GM23338 (cell line): ENCODE data around the gene MARCHF2. TPM values are rescaled to one million over a fixed set of nuclear protein-coding genes. Genes with fewer than 3 reads are reported as not detected.

Source experiments
- ATAC-seq: fragments of 200-7000 bp; cut with Tn5 transposase; 3 replicates; pipeline ENCODE4 v1.9.1; 2020
- DNase-seq: peaks from one replicate; pipeline ENCODE4 v3.0.0-alpha.2; 2015; ENCODE audit warnings: low spot score
- H2AFZ ChIP-seq: fragments of 200-600 bp; sonication (generic); 2 replicates; pipeline ENCODE4 v1.8.0; 2016; ENCODE audit warnings: antibody characterized with exemption, mild to moderate bottlenecking, moderate library complexity
- H3F3A ChIP-seq: fragments of 200-600 bp; sonication (generic); replicated peaks from 2 replicates; pipeline ENCODE4 v1.8.0; 2017; ENCODE audit warnings: antibody characterized with exemption, mixed run types, low read depth
- H3K27ac ChIP-seq: fragments of 200-600 bp; sonication (generic); 2 replicates; pipeline ENCODE4 v1.6.1; 2016; ENCODE audit warnings: low read depth
- H3K27me3 ChIP-seq: fragments of 200-600 bp; sonication (generic); 2 replicates; pipeline ENCODE4 v1.8.0; 2016; ENCODE audit warnings: mild to moderate bottlenecking, mixed run types, moderate library complexity; ENCODE audit not compliant: insufficient read depth
- H3K36me3 ChIP-seq: fragments of 200-600 bp; sonication (generic); 2 replicates; pipeline ENCODE4 v1.8.0; 2016; ENCODE audit warnings: mild to moderate bottlenecking; ENCODE audit not compliant: insufficient read depth
- H3K4me1 ChIP-seq: fragments of 200-600 bp; sonication (generic); 2 replicates; pipeline ENCODE4 v1.8.0; 2016; ENCODE audit warnings: mild to moderate bottlenecking, moderate library complexity; ENCODE audit not compliant: insufficient read depth
- H3K4me2 ChIP-seq: fragments of 200-600 bp; sonication (generic); 2 replicates; pipeline ENCODE4 v1.7.1; 2017; ENCODE audit warnings: mixed run types
- H3K4me3 ChIP-seq: fragments of 200-600 bp; sonication (generic); 2 replicates; pipeline ENCODE4 v1.6.1; 2016; ENCODE audit warnings: mixed run types
- H3K79me2 ChIP-seq: fragments of 200-600 bp; sonication (generic); replicated peaks from 2 replicates; pipeline ENCODE4 v1.8.0; 2017; ENCODE audit warnings: mild to moderate bottlenecking; ENCODE audit not compliant: insufficient read depth
- H3K9me2 ChIP-seq: fragments of 200-600 bp; sonication (generic); 2 replicates; pipeline ENCODE4 v1.8.0; 2017; ENCODE audit not compliant: insufficient read depth
- H4K20me1 ChIP-seq: fragments of 200-600 bp; sonication (generic); replicated peaks from 2 replicates; pipeline ENCODE4 v1.8.0; 2017; ENCODE audit warnings: mild to moderate bottlenecking; ENCODE audit not compliant: insufficient read depth
- H3K27ac Mint-ChIP-seq: 2 replicates; pipeline ENCODE4 v1.8.0; 2020; ENCODE audit warnings: inconsistent platforms, mild to moderate bottlenecking, moderate library complexity, mixed read lengths
- H3K27me3 Mint-ChIP-seq: 3 replicates; pipeline ENCODE4 v1.8.0; 2022; ENCODE audit warnings: low read depth, mild to moderate bottlenecking, moderate library complexity, mixed read lengths, inconsistent platforms; ENCODE audit not compliant: insufficient read depth, poor library complexity
- H3K36me3 Mint-ChIP-seq: 3 replicates; pipeline ENCODE4 v1.8.0; 2021; ENCODE audit warnings: low read depth, mild to moderate bottlenecking, inconsistent platforms, moderate library complexity, mixed read lengths
- H3K4me1 Mint-ChIP-seq: 3 replicates; pipeline ENCODE4 v1.8.0; 2020; ENCODE audit warnings: mild to moderate bottlenecking, inconsistent platforms, mixed read lengths
- H3K4me3 Mint-ChIP-seq: 3 replicates; pipeline ENCODE4 v1.8.0; 2021; ENCODE audit warnings: moderate library complexity, mild to moderate bottlenecking, inconsistent platforms, mixed read lengths
- H3K9me3 Mint-ChIP-seq: 3 replicates; pipeline ENCODE4 v1.8.0; 2020; ENCODE audit warnings: moderate library complexity, mild to moderate bottlenecking, inconsistent platforms, mixed read lengths
- CREB1 ChIP-seq: fragments of 250-450 bp; sonication (Bioruptor Pico); IDR thresholded peaks from 2 replicates; pipeline ENCODE4 v1.5.0; 2020; ENCODE audit warnings: low read depth, mild to moderate bottlenecking, moderate library complexity
- CTCF ChIP-seq, 2 experiments: fragments of 200-600 bp in 1 of 2; sonication (generic) in 1 of 2; conservative IDR thresholded peaks; 2 replicates each; pipeline versions ENCODE4 v1.5.1 to v1.6.1; 2016 to 2017; ENCODE audit warnings: antibody characterized with exemption in 2 of 2, low read depth in 2 of 2, mild to moderate bottlenecking in 2 of 2, moderate library complexity in 1 of 2
- ETS1 ChIP-seq: IDR thresholded peaks from 2 replicates; pipeline ENCODE4 v1.6.1; 2016; ENCODE audit warnings: antibody characterized with exemption
- EZH2 ChIP-seq: fragments of 200-600 bp; sonication (generic); IDR thresholded peaks from one replicate; pipeline ENCODE4 v1.8.0; 2017; ENCODE audit warnings: antibody characterized with exemption, mild to moderate bottlenecking, low read depth; ENCODE audit not compliant: unreplicated experiment
- EZH2phosphoT487 ChIP-seq: fragments of 200-600 bp; sonication (generic); IDR thresholded peaks from one replicate; pipeline ENCODE4 v1.8.1; 2018; ENCODE audit warnings: antibody characterized with exemption; ENCODE audit not compliant: unreplicated experiment
- JUNB ChIP-seq: IDR thresholded peaks from one replicate; pipeline ENCODE4 v1.6.1; 2016; ENCODE audit warnings: antibody characterized with exemption; ENCODE audit not compliant: unreplicated experiment
- POLR2AphosphoS5 ChIP-seq: IDR thresholded peaks from 2 replicates; pipeline ENCODE4 v1.6.1; 2016; ENCODE audit warnings: antibody characterized with exemption, low read depth
- STAT1 ChIP-seq: IDR thresholded peaks from one replicate; pipeline ENCODE4 v1.6.1; 2016; ENCODE audit warnings: antibody characterized with exemption; ENCODE audit not compliant: unreplicated experiment
- ZNF114 ChIP-seq: fragments of 250-450 bp; sonication (Bioruptor Pico); IDR thresholded peaks from 2 replicates; pipeline ENCODE4 v1.5.0; 2020; ENCODE audit warnings: mild to moderate bottlenecking, moderate library complexity
- ZNF331 ChIP-seq: fragments of 250-450 bp; sonication (Bioruptor Pico); IDR thresholded peaks from 2 replicates; pipeline ENCODE4 v1.5.0; 2020; ENCODE audit warnings: low read depth, mild to moderate bottlenecking, moderate library complexity
- ZNF462 ChIP-seq: fragments of 250-450 bp; sonication (Bioruptor Pico); IDR thresholded peaks from 2 replicates; pipeline ENCODE4 v1.5.0; 2020; ENCODE audit warnings: mild to moderate bottlenecking, moderate library complexity
- polyA plus RNA-seq: library from polyadenylated mRNA; unstranded; fragments of >200 nt; fragmentation: Nextera tagmentation; extraction: Ambion mirVana; gene quantifications from 2 replicates; pipeline ENCODE4 v1.2.1, GENCODE V29; 2016
- total RNA-seq: library from RNA; depleted of rRNA; stranded (reverse); fragments of >200 nt; shearing (Covaris generic); gene quantifications from 2 replicates; pipeline ENCODE4 v1.2.3, GENCODE V29; 2014

Gene MARCHF2
- total and polyA plus RNA-seq, 2 experiments from 2014 or later, result 18.9 to 50.1 TPM

GRCh38 chr19:8403820-8404109, 9.3 kb upstream of the MARCHF2 start:
- Histone ChIP-seq H3F3A (0 out of 2 replicates have a peak, but pooled peaks cover 2% of the 10 kb centered on the region), H3K79me2 (peaks cover 4% of the 10 kb centered on the region; the same call in 1 of the 2 replicates), H3K36me3 (no peaks in the 10 kb centered on the region), H3K4me1 (no peaks in the 10 kb centered on the region), H3K4me2 (no peak overlapping the region), H2AFZ (no peak overlapping the region), H3K27ac (no peak overlapping the region), H3K4me3 (no peak overlapping the region), H3K9me2 (no peaks in the 10 kb centered on the region), H3K27me3 (no peaks in the 10 kb centered on the region), H4K20me1 (no peaks in the 10 kb centered on the region; the same call in 1 of the 2 replicates)
- H3K9me3 Mint-ChIP-seq, result no peaks in the 10 kb centered on the region
- H3K27me3 Mint-ChIP-seq, result peaks cover 8% of the 10 kb centered on the region
- DNase-seq, result no peak
- peaks cover 28% of the 10 kb centered on the region for H3K36me3 Mint-ChIP-seq
- H3K27ac Mint-ChIP-seq, result no peak overlapping the region
- no peaks in the 10 kb centered on the region for H3K4me1 Mint-ChIP-seq
- H3K4me3 Mint-ChIP-seq, result no peak overlapping the region
- TF ChIP-seq ZNF331 (CRISPR knock-in tag) (no peak), POLR2AphosphoS5 (no peak), EZH2phosphoT487 (no peak), ETS1 (no peak), CTCF (conservative IDR thresholded peaks at IDR 0.05; ENCODE audit: low read depth in 2 of 2) (no peak), ZNF462 (CRISPR knock-in tag) (no peak), JUNB (no peak), STAT1 (no peak), ZNF114 (CRISPR knock-in tag) (no peak), CREB1 (CRISPR knock-in tag) (no peak), EZH2 (no peak)
- ATAC-seq, result no peak
